Measurements from ENCODE around the gene PCDH9. TPM values are rescaled to one million over a fixed set of nuclear protein-coding genes. Genes with fewer than 3 reads are reported as not detected.

The PCDH9 gene
- total RNA-seq, 2 experiments from 2014 or later: 0.14 to 0.17 TPM

GRCh38 chr13:66948910-66949309 is 281.2 kb downstream of the PCDH9 start:
- ATAC-seq (ENCODE audit: low read depth) (no peak), DNase-seq (no peak)
- H3K4me1 Mint-ChIP-seq: no peaks in the 10 kb centered on the region
- no peaks in the 10 kb centered on the region for H3K36me3 Mint-ChIP-seq
- no peak overlapping the region for H3K4me3 Mint-ChIP-seq
- H3K27ac Mint-ChIP-seq: no peak overlapping the region
- POLR2A ChIA-PET: no interaction called here
- H3K27me3 Mint-ChIP-seq: no peaks in the 10 kb centered on the region
- H3K9me3 Mint-ChIP-seq: no peaks in the 10 kb centered on the region

GRCh38 chr13:66943530-66943929 is 286.6 kb downstream of the PCDH9 start:
- H3K36me3 Mint-ChIP-seq: no peaks in the 10 kb centered on the region
- no peaks in the 10 kb centered on the region for H3K27me3 Mint-ChIP-seq
- H3K27ac Mint-ChIP-seq: no peak overlapping the region
- DNase-seq (no peak), ATAC-seq (ENCODE audit: low read depth) (no peak)
- POLR2A ChIA-PET: no interaction called here
- no peaks in the 10 kb centered on the region for H3K4me1 Mint-ChIP-seq
- H3K9me3 Mint-ChIP-seq: no peaks in the 10 kb centered on the region
- no peak overlapping the region for H3K4me3 Mint-ChIP-seq

GRCh38 chr13:66940113-66940512 is 290.0 kb downstream of the PCDH9 start:
- no peak for ATAC-seq (ENCODE audit: low read depth)
- no peaks in the 10 kb centered on the region for H3K4me1 Mint-ChIP-seq
- DNase-seq: no peak
- H3K4me3 Mint-ChIP-seq: no peak overlapping the region
- H3K36me3 Mint-ChIP-seq: no peaks in the 10 kb centered on the region
- H3K27ac Mint-ChIP-seq: no peak overlapping the region
- H3K27me3 Mint-ChIP-seq: no peaks in the 10 kb centered on the region
- POLR2A ChIA-PET: no interaction called here
- H3K9me3 Mint-ChIP-seq: no peaks in the 10 kb centered on the region

GRCh38 chr13:66937423-66937822 is 292.7 kb downstream of the PCDH9 start:
- Mint-ChIP-seq H3K9me3 (no peaks in the 10 kb centered on the region), H3K36me3 (no peaks in the 10 kb centered on the region), H3K4me1 (no peaks in the 10 kb centered on the region), H3K27ac (no peak overlapping the region), H3K4me3 (no peak overlapping the region), H3K27me3 (no peaks in the 10 kb centered on the region)
- DNase-seq (no peak), ATAC-seq (ENCODE audit: low read depth) (no peak)
- POLR2A ChIA-PET: no interaction called here

- POLR2A ChIA-PET: no interaction called here
- Mint-ChIP-seq H3K9me3 (no peaks in the 10 kb centered on the region), H3K27ac (no peak overlapping the region), H3K4me1 (no peaks in the 10 kb centered on the region), H3K4me3 (no peak overlapping the region), H3K27me3 (no peaks in the 10 kb centered on the region), H3K36me3 (no peaks in the 10 kb centered on the region)
- DNase-seq (no peak), ATAC-seq (ENCODE audit: low read depth) (no peak)
These were observed 296.1 kb downstream of the PCDH9 start for GRCh38 chr13:66933994-66934393.

GRCh38 chr13:66933527-66933926 is 296.6 kb downstream of the PCDH9 start:
- ATAC-seq (ENCODE audit: low read depth) (no peak), DNase-seq (no peak)
- Mint-ChIP-seq H3K36me3 (no peaks in the 10 kb centered on the region), H3K4me1 (no peaks in the 10 kb centered on the region), H3K4me3 (no peak overlapping the region), H3K27ac (no peak overlapping the region), H3K9me3 (no peaks in the 10 kb centered on the region), H3K27me3 (no peaks in the 10 kb centered on the region)
- POLR2A ChIA-PET: no interaction called here

GRCh38 chr13:66927562-66927961 is 302.6 kb downstream of the PCDH9 start:
- Mint-ChIP-seq H3K4me1 (no peaks in the 10 kb centered on the region), H3K27ac (no peak overlapping the region), H3K36me3 (no peaks in the 10 kb centered on the region), H3K27me3 (no peaks in the 10 kb centered on the region), H3K4me3 (no peak overlapping the region), H3K9me3 (no peaks in the 10 kb centered on the region)
- DNase-seq: no peak
- POLR2A ChIA-PET: no interaction called here
- no peak for ATAC-seq (ENCODE audit: low read depth)

- Mint-ChIP-seq H3K27me3 (no peaks in the 10 kb centered on the region), H3K4me1 (no peaks in the 10 kb centered on the region), H3K36me3 (no peaks in the 10 kb centered on the region), H3K9me3 (no peaks in the 10 kb centered on the region), H3K4me3 (no peak overlapping the region), H3K27ac (no peak overlapping the region)
- no peak for DNase-seq
- POLR2A ChIA-PET: no interaction called here
- ATAC-seq (ENCODE audit: low read depth): no peak
These were observed 303.1 kb downstream of the PCDH9 start for GRCh38 chr13:66926851-66927524.

GRCh38 chr13:66926200-66926850 is 303.8 kb downstream of the PCDH9 start:
- DNase-seq: no peak
- Mint-ChIP-seq H3K9me3 (no peaks in the 10 kb centered on the region), H3K4me1 (no peaks in the 10 kb centered on the region), H3K27ac (no peak overlapping the region), H3K36me3 (no peaks in the 10 kb centered on the region), H3K4me3 (no peak overlapping the region), H3K27me3 (no peaks in the 10 kb centered on the region)
- ATAC-seq (ENCODE audit: low read depth): no peak
- POLR2A ChIA-PET: no interaction called here

- POLR2A ChIA-PET: no interaction called here
- H3K27me3 Mint-ChIP-seq: no peaks in the 10 kb centered on the region
- H3K4me3 Mint-ChIP-seq: no peak overlapping the region
- no peaks in the 10 kb centered on the region for H3K9me3 Mint-ChIP-seq
- H3K4me1 Mint-ChIP-seq: no peaks in the 10 kb centered on the region
- ATAC-seq (ENCODE audit: low read depth) (no peak), DNase-seq (no peak)
- no peaks in the 10 kb centered on the region for H3K36me3 Mint-ChIP-seq
- H3K27ac Mint-ChIP-seq: no peak overlapping the region
These were observed 307.7 kb downstream of the PCDH9 start for GRCh38 chr13:66922444-66922843.

- POLR2A ChIA-PET: no interaction called here
- no peak overlapping the region for H3K4me3 Mint-ChIP-seq
- DNase-seq (no peak), ATAC-seq (ENCODE audit: low read depth) (no peak)
- no peak overlapping the region for H3K27ac Mint-ChIP-seq
- no peaks in the 10 kb centered on the region for H3K27me3 Mint-ChIP-seq
- no peaks in the 10 kb centered on the region for H3K36me3 Mint-ChIP-seq
- H3K9me3 Mint-ChIP-seq: no peaks in the 10 kb centered on the region
- H3K4me1 Mint-ChIP-seq: no peaks in the 10 kb centered on the region
These were observed 308.7 kb downstream of the PCDH9 start for GRCh38 chr13:66921437-66921836.

- no peak overlapping the region for H3K4me3 Mint-ChIP-seq
- DNase-seq (no peak), ATAC-seq (ENCODE audit: low read depth) (no peak)
- POLR2A ChIA-PET: no interaction called here
- H3K27ac Mint-ChIP-seq: no peak overlapping the region
- peaks cover 5% of the 10 kb centered on the region for H3K4me1 Mint-ChIP-seq
- no peaks in the 10 kb centered on the region for H3K36me3 Mint-ChIP-seq
- no peaks in the 10 kb centered on the region for H3K27me3 Mint-ChIP-seq
- no peaks in the 10 kb centered on the region for H3K9me3 Mint-ChIP-seq
These were observed 314.4 kb downstream of the PCDH9 start for GRCh38 chr13:66915596-66916185.

- ATAC-seq (ENCODE audit: low read depth) (no peak), DNase-seq (no peak)
- no peaks in the 10 kb centered on the region for H3K36me3 Mint-ChIP-seq
- H3K4me3 Mint-ChIP-seq: no peak overlapping the region
- POLR2A ChIA-PET: no interaction called here
- no peaks in the 10 kb centered on the region for H3K27me3 Mint-ChIP-seq
- H3K9me3 Mint-ChIP-seq: no peaks in the 10 kb centered on the region
- peaks cover 5% of the 10 kb centered on the region for H3K4me1 Mint-ChIP-seq
- no peak overlapping the region for H3K27ac Mint-ChIP-seq
These were observed 316.0 kb downstream of the PCDH9 start for GRCh38 chr13:66914155-66914554.

GRCh38 chr13:66911411-66911939 is 318.7 kb downstream of the PCDH9 start:
- ATAC-seq (ENCODE audit: low read depth) (no peak), DNase-seq (no peak)
- no peak overlapping the region for H3K4me3 Mint-ChIP-seq
- H3K27ac Mint-ChIP-seq: no peak overlapping the region
- H3K36me3 Mint-ChIP-seq: no peaks in the 10 kb centered on the region
- no peaks in the 10 kb centered on the region for H3K9me3 Mint-ChIP-seq
- H3K4me1 Mint-ChIP-seq: peaks cover 5% of the 10 kb centered on the region
- POLR2A ChIA-PET: no interaction called here
- H3K27me3 Mint-ChIP-seq: no peaks in the 10 kb centered on the region

Measured in activated naive CD8-positive, alpha-beta T cell treated with anti-CD3 and anti-CD28 coated beads, Interleukin-2, amount 10 ng/mL, durations not matched to agents 7 days and 5 days (primary cell).